LNCAP (cell line): ENCODE results near the gene CDK10.

Source experiments
- TF ChIP-seq, protein P1 (sequence below): fragments of 450-650 bp; IDR thresholded peaks from 2 replicates; pipeline ENCODE4 v1.5.1; 2017; ENCODE audit warnings: mild to moderate bottlenecking

The CDK10 gene

DNA sequence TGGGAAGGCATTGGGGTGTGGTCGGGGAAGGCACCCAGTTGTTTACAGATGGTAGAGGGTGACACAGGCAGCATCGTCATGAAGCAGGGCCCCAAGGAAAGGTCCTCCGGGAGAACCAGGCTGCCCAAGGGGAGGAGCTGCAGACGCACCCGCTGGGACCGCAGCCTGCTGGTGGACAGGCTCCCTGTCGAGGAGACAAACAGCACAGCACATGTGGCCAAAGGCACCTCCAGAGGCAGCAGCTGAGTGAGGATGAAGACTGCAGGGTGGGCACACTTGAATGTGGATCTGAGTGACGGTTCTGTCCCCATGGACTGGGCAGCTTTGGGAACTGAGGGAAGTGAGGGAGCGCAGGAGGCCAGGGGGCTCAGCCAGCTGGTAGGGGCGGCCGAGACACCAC lies 41.4 kb upstream of the CDK10 start:
- TF ChIP-seq, protein P1, sequence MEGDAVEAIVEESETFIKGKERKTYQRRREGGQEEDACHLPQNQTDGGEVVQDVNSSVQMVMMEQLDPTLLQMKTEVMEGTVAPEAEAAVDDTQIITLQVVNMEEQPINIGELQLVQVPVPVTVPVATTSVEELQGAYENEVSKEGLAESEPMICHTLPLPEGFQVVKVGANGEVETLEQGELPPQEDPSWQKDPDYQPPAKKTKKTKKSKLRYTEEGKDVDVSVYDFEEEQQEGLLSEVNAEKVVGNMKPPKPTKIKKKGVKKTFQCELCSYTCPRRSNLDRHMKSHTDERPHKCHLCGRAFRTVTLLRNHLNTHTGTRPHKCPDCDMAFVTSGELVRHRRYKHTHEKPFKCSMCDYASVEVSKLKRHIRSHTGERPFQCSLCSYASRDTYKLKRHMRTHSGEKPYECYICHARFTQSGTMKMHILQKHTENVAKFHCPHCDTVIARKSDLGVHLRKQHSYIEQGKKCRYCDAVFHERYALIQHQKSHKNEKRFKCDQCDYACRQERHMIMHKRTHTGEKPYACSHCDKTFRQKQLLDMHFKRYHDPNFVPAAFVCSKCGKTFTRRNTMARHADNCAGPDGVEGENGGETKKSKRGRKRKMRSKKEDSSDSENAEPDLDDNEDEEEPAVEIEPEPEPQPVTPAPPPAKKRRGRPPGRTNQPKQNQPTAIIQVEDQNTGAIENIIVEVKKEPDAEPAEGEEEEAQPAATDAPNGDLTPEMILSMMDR: no peak

DNA sequence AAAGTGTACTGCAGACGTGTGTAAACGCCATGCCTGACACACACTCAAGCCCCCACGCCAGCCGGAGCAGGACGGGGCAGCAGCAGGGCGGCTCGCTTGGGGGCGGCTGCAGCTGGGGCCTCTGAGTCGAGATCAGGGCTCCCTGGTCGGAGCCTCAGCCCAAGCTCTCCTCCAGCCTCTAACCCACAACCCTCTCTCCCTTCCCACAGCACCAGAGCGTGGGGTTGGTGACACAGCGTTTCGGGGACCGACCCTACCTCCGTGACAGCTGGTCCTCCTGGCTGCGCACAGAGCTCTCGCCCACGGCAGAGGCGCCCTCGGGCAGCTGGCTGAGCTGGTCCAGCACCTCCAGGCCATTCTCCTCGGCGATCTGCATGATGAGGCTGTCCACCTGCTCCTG lies 40.2 kb upstream of the CDK10 start:
- TF ChIP-seq, protein P1: no peak

DNA sequence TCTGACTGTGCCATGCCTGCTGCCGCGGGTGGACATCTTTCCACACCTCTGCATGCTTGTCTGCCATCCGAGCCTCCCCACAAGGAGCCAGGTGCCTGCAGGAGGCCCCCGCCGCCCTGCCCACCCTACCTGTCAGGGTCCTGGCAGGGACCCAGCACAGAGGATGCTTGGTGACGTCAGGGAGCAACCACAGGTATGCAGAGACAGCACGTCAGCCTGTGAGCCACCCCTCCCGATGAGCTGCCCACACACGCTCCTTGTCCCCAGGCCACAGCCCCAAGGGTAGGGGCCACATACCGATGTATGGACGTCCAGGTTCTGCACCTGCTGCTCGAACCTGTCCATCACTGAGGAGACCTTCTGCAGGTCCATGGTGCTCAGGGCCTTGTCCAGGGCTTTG lies 39.6 kb upstream of the CDK10 start:
- TF ChIP-seq, protein P1: no peak

DNA sequence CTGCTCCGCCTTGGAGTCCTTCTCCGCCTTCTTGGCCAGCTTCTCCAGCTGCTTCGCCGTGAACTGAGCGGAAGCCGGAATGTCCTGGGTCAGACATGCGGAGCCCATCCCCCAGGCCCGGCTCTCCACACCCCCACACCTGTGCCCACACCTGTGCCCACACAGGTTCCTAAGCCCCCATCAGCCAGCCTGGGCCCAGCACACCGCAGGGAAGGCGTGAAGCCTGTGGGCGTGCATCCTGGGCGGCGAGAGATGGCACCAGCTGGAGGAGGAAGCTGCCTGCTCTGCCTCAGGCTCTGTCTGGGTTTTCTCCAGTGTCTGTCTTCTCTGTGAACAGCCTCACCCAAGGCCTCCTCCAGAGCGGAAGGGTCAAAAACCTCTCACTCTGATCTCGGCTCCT lies 34.9 kb upstream of the CDK10 start:
- TF ChIP-seq, protein P1: no peak

DNA sequence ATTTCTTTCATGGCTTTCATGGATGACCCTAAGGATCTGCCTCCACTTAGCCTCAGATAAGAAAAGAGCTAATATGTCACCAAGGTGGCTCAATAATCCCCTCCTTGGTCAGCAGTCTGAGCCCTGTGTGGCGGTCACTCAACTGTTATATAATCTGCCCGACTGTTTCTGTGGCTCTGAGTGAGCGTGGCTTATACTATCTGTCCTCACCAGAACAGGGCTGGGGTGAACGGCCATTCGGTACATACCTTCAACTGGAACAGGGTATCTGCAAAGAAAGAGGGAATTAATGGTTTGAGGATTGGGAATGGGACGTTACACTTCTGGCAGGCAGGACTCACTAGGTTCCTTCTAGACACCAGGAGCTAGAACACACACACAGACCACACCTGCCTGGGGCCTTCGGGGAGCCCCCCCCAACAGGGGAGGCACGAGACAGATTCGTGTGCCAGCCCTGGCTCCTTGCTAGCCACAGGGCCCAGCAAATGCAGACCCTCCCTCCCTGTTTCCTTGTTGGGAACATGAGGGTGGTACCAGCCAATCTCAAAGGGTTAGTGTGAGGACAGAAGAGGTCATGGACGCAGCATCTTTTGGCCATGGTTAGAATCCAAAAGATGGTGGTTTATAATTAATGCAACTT lies 32.7 kb upstream of the CDK10 start:
- TF ChIP-seq, protein P1: no peak

DNA sequence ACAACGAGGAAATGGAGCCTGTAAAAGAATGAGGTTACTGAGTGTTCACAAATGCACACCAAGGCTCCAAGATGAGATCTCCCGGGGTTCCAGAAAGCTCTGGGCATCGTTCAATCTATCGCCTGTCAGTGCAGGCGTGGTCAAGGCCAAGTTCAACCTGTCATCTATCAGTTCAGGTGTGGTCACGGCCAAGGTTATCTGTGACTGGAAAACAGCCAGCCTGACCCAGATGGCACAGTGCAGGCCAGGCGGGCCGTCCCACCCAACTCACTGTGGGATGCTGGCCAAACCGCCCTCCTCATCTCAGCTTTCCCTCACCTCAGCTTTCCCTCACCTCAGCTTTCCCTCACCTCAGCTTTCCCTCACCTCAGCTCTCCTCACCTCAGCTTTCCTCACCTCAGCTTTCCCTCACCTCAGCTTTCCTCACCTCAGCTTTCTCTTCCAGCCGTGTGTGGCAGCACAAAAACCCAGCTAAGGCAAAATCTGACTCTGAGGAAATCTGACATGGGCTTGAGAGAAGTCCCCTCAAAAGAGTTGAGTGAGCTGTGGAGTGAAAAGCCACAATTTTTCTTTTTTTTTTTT lies 31.3 kb upstream of the CDK10 start:
- TF ChIP-seq, protein P1: no peak

DNA sequence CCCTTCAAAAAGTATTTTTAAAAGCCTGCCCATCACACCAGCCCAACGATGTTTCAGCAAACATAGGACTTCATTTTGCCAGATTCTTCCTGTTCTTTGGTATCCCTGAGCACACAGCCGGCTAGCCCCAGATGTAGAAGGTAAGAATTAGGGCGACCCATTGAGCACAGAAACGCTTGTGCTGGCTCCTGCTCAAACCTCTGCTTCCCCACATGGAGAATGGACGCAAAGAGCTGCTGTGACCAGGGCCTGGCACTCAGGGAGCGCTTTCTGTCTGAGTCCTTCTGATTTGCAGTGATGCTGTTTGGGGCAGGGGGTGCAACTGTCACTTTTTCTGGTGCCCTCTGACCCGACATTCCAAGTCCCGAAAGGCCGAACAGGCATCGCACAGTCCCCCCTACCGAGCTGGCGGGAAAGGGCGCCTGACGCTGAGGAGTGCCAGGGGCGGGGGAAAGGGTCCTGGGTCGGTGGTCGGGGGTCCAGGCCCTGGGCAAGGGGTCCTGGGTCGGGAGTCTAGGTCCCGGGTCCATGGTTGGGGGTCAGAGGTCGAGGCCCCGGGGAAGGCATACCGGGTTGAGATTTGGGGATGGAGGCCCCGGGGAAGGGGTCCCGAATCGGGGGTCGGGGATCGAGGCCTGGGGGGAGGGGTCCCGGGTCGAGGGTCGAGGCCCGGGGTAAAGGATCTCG lies 29.9 kb upstream of the CDK10 start:
- TF ChIP-seq, protein P1: no peak
